NCI-H2107 treated with DMSO at 0.1 percent for 48 hours (cell line): ENCODE results near the gene DZIP1L.

ENCODE experiments used
- DNase-seq: peaks from one replicate; lab custom pipeline; 2025; ENCODE audit not compliant: unreplicated experiment; lab: John Stamatoyannopoulos, UW

The DZIP1L gene

DNA sequence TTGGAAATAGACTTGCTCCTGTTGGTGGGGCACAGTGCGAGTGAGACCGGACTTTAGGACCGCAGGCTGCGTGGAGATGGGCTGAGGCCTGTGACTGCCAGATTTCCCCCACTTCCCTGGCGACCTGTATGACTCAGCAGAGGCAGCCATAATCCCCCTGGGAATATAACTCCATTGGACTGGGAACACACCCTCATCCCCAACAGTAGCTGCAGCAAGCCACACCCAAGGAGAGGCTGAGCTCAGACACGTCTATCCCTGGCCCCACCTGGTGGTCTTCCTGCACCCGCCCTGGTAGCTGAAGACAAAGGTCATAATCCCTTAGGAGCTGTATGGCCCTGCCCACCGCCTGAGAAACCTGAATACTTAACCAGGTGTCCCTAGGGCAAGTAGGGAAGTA lies 42.6 kb downstream of the DZIP1L start:
- peak; percentile 98 for DNase-seq

DNA sequence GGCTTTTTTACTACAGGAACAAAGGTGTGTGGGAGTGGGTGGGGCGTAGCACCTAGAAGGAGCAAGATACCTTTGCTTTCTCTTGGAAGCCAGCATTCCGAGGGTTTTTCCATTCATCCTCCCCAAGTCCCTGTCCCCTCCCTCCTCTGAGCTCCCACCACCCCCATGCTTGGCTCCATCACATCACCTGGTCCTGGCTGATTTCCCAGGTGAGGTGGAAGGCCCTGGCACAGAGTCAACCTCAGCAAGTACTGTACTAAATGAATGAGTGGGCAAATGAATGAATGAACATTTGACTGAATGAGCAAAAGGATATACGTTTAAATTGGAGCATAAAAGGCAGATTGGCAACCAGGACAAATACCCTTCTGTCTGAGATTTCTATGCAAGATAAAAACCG lies 45.4 kb downstream of the DZIP1L start:
- peak; percentile 23 for DNase-seq

DNA sequence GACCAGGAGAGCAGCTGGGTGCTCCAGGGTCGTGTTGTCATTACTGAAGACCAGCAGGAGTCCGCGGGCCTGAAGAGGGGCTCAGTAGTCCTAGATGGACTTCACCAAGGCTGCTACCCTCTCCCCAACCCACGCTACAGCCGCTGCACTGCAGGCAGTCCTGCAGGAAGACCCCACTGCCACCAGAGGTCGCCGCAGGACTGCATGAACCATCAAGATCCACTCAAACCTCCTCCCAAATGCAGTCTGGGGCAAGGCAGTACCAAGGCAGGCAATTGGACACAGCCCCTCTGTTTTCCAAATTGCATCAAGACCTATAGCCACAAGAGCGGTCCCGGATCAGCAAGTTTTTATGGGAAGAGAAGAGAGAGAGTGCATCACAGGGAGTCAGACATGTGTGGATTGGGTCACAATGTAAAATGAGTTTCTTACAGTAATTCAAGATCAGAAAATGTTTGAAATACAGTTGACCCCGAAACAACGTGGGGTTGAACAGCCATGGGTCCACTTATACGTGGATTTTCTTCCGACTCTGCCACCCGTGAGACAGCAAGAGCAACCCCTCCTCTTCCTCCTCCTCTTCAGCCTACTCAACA lies 46.7 kb downstream of the DZIP1L start:
- peak; percentile 65 for DNase-seq

DNA sequence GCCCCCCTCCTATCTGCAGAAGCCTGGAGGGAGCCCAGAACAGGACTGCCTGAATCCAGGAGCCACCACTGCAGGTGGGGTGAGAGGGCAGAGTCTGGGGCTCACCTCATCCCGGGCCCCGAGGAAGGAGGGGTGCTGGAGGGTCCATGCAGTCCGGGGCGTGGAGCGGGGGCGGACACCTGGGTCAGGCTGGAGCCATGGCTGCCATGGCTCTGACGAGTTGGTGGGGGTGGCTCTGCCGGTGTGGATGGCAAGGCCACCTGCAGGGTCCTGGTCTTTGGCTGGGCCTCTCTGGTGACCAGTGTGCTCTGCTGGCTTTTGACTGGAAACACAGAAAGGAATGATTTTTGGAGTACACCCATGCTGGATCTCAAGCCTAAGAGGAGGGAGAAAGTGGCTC lies 47.4 kb downstream of the DZIP1L start:
- no peak for DNase-seq

DNA sequence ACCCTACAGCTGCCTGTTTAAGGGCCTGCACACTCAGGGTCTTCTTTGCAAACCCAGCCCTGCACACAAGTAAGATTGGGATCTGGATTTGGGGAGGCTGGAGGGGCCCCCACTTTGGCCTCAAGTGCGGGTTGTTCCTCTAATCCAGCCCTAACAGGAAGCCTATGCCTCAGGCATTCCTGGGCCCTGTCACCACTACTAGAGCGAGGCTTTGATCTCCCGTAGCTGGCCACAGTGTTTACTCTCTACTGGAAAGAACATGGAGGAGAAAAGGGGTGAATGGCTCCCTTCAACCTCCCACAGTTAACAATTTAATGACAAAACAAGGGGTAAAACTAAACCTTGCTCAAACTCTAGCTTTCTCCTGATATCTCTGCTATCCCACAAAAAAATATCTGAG lies 48.4 kb downstream of the DZIP1L start:
- DNase-seq, result no peak

DNA sequence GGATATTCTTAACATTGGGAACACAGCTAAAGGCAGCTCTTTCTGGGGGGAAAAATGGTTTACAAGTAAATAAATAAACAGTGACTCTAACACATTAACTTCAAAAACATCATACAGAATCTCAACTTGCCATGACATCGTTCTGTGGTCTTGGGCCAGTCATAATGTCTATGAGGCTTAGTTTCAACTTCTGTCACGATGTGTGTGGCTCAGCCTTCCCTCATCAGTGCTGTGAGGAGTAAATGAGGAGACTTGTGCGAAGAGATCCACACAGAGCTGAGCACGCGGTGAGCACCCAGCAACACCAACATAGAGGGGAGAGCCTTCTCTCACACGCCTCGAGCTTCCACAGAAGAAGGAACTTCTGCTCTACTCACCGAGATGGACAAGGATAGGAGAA lies 49.0 kb downstream of the DZIP1L start:
- DNase-seq, result no peak

DNA sequence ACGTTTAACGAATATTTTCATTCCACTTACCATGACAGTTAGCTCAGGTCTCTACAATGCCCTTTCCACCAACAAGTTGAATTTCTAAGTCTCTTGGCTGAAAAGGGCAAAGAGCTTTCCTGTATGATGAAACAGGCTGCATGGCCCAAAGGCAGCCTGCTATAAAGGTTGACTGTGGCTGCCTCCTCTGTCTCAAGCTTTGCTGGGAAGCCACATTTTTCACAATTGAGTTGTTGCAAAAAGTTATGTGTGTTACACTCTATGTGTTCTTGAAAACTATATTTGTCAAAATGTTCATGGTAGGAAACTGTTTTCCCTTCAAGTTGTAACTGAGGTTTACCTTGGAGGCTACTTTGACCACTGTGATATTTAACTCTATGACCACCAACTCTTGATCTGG lies 49.5 kb downstream of the DZIP1L start:
- DNase-seq, result no peak

DNA sequence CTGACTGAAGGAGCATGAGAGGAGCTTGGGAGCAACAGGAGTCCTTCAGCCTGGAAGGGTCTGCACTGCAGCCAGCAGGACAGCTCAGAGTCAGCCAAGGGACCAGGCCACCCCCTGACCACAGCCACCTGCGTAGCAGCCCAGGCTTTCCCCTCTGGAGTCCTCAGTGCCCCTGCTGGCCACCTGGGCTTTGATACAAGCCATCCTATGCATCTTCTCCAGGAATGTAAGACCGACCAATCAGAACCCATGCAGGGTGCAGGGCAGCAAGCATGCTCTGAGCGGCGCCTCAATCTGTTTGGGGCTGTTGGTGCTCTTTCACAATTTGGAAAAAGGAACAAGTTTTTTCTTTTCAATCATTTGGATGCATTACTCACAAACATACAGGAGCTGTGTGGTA lies 52.0 kb downstream of the DZIP1L start:
- no peak for DNase-seq

DNA sequence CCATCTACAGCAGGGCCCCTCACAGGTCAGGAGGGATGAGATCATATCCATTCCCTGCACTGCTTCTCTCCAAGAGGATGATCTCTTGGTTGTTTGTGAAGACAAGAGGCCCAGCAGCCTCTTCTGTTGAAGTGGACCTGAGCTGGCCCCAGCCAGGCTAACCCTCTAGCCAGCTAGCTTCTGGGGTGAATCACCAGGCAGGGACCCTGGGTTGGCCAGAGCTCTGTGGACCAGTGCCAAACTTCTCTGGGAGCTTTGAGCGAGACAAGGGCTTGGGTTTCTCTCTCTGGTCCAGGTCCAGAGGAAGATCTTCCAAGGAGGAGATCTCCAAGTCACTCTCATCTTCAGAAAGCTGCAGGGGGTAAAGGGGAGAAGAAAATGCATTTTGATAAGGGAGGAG lies 52.8 kb downstream of the DZIP1L start:
- DNase-seq, result no peak

DNA sequence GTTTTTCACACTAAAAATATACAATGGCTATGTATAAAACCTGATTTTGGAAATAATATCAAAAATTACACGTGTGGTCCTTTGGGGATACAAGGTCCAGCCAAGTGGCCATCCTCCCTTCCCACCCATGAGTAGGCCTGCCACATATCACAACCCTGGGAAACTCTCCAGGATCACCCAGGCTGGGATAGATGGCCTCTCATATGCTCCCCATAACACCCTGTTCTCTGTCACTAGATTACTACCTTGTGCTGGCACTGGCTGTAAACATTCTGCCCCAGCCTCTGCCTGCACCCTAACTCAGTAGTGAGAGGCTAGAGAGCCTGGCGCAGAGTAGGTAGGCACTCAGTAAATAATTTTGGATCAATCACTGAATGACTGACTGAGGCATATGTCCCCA lies 53.4 kb downstream of the DZIP1L start:
- DNase-seq, result no peak

DNA sequence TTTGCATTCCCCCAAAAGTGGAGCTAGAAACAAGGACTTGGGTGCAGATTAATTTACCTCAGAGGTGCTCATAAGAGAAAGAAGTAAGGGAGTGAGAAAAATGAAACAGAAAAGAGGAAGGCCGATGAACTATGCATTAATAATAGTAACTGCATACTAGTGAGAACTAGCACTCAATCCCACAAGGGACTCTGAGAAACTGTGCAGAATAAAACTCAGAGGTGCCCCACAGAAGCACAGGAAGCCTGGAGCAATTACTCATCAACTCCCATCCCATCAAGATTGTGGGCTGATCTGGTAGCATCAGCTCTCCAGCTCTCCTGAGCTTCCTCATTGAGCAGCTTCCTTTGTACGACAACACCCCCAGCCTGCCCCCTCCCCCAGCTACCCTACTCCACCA lies 54.6 kb downstream of the DZIP1L start:
- no peak for DNase-seq

DNA sequence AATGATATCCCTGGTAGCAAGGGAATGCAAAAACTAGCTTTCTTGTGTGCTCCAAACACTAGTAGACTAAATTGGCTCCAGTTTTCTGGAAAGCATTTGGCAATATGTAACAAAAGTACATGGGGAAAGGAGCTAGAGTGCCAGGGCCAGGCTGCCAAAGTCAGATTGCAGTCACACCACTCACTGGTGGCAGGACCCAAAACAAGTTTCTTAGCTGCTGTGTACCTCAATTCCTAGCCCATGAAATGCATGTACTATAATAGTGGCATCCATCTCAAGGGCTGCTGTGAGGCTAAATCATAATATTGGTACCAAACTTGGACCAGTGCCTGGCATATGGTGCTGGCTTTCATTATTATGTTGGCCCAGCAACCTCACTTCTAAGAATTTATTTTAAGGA lies 56.1 kb downstream of the DZIP1L start:
- DNase-seq, result no peak

DNA sequence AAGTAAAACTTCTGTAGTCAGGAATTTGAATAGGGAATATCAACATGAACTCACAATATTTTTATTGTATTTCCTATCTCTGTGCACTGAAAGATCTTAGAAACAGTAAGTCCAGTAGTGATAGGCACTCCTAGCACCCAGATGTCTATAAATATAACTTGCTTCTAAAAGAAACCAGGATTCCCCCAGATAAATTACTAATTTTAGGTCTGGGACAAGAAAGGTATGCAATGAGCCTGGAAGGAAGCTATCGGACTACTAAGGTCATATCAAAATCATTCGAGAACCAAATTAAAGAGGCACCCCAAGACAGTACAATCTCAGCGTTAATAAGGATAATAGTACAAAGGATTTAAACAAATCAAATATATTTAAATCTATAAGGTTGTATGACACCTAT lies 58.0 kb downstream of the DZIP1L start:
- DNase-seq, result no peak

DNA sequence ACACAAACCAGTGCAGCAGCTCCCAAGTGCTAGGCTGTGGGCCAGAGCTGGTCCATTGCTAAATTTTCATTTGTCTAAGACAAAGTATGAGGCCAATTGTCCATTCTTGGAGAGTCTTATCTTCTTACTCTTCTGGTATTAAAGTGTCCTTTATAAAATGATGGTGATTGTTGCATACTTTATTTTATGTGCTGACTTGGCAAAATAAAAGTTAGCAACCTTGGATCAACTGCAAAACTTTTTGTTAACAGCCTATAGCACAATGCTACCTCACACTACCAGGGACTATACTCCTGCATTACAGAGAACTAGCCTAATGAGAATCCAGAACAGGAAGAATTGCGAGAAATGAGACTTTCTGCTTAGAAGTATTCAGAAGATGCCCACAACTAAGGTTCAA lies 61.4 kb downstream of the DZIP1L start:
- DNase-seq, result no peak

DNA sequence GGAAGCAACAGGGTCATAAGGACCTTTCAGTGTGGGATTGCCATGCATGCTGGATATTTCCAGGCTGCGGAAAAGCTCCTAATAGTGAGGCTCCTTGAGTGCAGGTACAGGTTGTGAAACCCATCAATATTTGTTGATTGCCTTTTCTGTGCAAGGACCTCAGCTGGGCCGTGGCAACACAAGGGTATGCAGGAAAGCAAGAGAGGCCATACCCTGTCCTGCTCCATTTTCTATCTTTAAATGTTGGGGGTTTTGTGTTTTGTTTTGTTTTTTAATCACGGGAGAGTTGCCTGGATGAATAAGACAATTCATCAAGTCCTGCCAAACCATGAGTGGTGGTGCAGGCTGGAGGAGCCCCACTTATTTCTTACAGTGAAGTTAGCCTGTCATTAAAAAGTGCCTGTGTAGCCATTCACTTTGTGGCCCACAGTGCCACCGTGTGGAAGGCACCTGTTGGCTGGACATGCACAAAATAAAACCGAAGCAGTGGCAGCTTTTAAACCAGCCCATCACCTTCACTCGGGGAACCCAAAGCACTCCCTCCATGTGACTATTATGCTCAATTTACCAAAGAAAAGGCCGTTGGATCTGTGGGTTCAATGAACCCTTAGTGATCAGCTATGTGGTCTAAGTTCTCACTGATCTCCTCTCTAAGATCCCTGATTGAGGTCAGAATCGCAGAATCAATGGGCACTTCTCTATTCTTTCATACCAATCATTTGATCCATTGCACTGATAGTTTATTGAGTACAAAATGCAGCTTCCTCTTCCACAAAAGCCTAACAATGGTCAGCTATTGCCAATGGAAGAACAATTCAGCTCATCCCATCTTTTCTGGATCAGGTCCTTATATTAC lies 63.2 kb downstream of the DZIP1L start:
- DNase-seq, result peak; percentile 14

DNA sequence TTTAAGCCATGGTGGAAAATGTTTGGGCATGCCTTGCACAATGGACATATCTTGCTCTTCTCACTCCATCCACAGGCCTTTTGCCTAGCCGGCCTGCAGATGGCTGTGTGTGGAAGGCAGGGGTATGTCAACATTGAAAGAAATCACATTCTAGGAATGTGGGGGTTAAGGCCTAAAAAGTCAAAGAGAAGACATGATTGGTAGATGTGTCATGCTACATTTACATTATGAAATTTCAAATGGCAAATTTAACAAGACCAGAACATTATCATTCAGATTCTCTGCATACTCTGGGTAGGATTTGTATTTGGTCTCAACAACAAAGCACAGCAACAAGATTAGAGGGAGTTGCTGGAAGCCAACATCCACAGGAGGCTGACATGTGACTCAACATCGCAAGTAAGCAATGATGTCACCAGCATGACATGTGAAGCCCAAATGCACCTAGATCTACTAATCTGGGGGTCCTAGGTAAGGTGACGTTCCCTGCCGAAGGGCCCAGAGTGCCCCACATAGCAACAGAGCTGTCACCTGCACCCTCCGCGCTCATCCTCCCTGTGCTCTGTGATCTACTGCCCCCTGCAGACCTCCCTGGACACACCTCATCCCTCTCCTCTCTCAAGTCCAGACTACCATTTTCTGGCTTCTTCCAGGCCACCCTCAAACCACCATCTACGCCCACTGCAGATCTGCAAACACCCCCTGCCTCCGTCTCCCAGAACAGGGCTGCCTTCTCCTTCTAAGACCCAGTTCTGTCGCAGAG lies 66.1 kb downstream of the DZIP1L start:
- DNase-seq, result no peak

DNA sequence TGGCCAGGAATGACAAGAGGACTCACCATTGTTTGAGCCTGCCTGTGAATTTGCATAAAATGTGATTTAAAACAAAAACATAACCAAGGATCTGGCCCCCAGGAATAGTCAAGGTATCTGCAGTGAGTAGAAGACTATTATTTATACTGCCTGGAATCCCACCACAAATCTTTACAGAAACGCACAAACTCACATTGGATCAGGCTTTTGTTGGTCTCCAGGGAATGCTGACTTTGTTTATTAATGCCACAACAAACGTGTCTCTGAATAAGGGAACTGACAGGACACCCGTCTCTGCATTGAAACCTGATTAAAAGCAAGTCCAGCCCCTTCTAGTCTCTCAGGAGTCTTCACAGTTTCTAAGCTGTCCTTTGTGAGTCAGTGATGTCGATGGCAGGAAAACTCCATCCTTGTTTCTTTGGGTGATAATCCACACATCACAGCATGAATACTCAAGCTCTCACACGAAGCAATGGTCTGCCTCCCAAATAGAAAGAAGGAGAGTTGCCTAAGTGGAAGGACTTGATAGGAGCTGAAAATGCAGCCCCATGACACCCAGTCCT lies 67.7 kb downstream of the DZIP1L start:
- no peak for DNase-seq

DNA sequence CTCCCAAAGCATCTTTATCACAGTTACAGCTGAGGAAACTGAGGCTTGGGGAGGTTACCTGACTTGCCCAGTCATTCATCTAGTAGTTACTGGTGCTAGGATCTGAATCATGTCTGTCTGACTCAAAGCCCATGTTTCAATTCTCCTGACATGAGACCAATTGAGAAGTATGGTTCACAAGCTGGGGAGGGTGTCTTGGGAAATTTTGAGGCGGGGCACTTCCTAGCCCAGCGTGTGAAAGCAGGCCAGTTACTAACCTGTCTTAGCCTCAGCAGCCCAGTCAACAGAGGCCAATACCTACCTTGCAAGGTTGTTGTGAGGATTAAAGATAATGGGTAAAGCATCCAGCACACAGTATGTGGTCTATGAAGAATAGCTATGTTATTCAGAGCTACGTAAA lies 68.5 kb downstream of the DZIP1L start:
- no peak for DNase-seq

DNA sequence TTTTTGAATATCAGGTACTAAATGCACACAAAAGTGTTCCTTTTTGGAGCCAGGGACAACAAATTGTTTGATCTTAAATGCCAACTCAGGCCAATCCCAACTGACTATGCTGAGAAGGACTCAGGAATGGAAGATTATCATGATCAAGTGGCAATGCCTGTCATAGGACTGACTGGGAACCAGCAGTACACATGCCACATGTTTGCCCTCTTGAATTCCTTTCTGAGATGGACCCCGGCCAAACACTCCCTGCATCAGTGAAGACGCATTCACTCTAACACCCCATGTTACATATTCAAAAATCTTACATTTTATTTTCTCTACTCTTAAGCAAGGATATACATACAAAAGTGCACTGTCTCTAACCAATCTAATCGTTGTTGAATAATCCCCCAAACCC lies 69.3 kb downstream of the DZIP1L start:
- no peak for DNase-seq

DNA sequence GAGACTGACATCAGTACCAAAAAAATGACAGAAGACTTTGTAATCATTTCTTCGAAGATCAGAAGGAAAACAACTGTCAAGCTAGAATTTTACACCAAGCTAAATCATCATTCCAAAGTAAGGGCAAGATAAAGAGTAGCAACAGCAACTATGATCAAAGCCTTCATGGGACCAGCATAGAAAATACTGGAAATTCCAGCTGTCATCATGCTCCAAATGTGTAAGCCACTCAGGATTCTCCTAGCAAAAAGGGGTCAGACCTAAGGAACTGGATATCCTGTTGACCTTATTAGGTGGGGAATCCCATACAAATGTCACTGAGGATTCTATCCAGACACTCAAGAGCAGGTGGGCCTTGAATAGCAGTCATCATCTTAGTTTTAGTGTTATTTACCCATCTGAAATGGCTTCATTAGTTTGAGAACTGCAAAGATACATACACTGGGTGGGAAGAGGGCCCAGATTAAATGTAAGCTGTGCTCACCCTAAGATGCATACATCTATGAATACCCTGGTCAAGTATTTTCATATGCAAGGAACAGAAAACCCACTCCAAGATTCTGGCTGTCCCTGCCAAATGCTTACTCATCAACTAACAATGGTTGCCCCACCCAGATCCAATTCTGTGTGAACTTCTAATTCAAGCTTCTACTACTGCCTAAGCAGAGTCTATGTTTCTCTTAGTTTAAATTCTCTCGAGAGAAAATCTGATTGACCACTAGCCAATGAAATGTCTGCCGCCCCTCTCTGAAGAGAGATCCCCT lies 72.0 kb downstream of the DZIP1L start:
- DNase-seq, result no peak

DNA sequence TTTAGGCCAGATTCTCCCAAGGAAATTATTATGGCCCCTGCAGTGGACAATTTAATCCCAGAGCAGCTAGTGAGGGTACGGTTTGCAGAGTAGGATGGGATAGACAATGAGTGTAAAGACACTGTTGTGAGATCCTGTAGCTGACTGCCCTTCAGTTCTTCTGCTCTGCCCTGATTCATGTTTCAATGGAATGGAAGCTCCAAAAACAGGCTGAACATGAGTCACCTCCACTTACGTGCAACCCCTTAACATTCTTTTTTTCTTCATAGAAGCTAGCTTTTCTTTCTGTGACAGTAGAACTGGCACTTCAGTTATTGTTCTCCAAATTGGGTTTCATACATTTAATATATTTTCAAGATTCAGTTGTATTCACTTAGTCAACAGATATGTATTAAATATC lies 73.4 kb downstream of the DZIP1L start:
- DNase-seq, result no peak
